RKO (cell line): Measurements from ENCODE around the gene ST8SIA4.
"Not testable (repeated sequence)": the region's sequence is repeated elsewhere in the genome, so short reads cannot be mapped to it uniquely, and the experiment has no call there.

Source experiments
- DNase-seq: peaks from one replicate; pipeline ENCODE4 v3.0.0-alpha.2; 2016; ENCODE audit warnings: low spot score

ST8SIA4 gene

DNA sequence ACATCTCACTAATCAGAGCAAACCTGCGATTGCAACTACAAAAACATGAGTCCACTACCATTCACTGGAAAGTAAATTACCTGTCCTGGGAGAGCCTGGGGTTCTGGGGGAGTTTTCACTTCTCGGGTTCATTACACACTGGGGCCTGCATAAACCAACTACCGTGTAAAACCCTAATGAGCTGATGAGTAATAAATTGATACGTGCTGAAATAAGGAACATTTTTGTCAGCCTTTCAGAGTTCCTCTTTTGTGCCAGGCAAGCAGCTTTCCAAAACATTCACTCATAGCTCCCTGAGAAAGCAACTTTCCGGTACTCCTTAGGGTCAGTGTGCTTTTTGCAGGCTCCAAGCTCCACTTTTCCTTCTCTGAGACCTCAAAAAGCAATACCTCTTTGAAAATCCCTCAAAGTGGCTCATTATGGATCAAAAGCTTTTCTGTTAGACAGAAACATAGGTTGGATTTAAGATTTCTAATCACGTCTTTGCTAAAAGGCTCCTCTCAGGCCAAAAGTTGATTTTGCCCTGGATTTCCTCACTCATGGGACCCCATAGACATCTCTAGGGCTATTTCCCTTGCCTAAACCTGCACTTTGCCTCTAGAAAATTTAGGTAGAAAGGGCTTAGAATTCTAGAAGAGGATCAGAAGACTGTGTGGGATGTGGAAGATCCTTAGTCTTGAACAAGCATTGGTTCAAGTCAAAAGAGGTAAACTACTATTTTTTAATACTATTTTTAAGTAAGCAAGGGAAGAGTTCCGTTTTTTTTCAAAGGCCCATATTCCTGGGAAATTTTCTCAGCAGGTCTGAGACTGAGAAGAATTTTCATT, 74.8 kb downstream of the ST8SIA4 start:
- no peak for DNase-seq

DNA sequence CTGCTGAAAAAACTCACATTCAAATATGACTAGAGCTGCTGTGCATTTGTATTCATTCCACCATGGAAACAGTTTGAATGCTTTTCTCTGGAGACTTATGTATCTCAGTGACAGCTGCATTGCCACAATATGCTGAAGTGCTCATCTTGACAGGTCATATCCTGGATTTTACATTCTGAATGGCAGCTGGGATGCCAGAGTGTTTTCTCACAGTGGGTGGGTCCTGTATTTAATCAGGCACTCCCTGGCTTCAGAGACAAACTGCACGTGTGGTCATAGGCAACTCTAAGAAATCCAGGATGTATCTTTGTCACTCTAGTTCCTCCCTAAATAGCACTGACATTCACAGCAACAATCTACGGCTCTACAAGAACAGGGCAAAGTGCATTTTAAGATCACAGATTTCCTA, 75.6 kb downstream of the ST8SIA4 start:
- peak; percentile 51 for DNase-seq

DNA sequence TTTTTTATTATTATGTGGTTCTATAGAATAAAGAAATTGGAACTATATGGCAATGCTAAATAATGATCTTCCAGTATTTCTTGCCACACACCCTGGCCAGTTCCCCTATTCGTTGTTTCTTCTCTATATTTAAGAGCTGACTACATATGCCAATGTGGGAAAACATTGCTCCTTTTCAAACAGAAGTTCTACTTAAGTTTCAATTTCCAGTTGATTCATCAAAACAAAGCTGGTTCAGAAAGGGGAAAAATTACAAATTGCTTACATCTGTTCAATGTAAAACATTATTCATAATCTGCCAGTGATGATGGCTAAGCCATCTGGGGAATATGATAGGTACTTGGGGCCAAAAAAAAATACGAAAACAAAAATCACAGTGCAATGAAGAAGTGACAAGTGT, 76.9 kb downstream of the ST8SIA4 start:
- DNase-seq = no peak

DNA sequence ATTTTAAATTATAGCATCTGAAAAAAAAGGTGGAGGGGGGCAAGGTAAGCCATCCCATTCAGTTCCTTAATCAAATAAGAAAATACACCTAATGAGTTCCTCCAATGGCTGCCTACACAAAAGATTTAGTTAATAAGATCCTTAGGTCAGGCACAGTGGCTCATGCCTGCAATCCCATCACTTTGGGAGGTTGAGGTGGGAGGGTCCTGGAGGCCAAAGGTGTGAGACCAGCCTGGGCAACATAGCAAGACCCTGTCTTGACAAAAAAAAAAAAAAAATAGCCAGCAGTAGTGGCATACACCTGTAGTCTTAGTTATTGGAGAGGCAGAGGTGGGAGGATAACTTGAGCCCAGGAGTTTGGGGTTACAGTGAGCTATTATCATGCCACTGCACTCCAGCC, 78.4 kb downstream of the ST8SIA4 start:
- no peak for DNase-seq

DNA sequence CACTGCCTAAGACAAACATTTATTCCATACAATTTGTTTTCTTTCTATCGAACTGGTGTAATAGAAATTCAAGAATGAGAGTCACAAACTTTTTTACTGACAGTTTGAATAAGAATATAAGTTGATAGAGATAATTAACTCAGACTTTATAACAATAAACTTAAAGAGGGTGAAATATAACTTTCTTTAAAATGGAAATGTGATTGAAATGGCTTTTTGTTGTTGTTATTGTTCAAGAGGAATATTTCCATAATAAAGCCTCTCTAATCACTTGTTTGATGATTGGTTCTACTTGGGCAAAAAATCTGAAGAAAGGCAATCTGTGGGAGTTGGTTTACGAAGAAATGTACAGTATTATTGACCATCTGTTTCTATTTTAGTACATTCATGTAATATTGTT, 79.3 kb downstream of the ST8SIA4 start:
- DNase-seq = no peak

DNA sequence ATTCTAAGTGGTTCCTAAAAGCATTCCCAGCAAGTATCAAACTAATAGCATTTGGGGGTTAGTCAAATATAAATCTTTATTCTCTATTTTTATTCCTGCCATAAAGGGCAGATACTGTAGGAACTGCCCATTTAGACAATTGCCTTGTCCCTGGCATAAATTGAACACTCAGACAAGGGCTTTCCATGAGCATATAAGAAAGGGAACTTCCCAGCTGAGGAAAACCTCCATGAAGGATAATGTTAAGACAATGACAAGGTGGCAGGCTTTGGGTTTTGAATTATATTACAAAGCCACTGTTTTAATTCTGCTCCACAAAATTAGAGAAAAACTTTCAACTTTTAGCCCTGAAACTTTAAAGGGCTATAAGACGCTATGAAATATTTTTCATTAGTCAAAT, 81.3 kb downstream of the ST8SIA4 start:
- DNase-seq = no peak

DNA sequence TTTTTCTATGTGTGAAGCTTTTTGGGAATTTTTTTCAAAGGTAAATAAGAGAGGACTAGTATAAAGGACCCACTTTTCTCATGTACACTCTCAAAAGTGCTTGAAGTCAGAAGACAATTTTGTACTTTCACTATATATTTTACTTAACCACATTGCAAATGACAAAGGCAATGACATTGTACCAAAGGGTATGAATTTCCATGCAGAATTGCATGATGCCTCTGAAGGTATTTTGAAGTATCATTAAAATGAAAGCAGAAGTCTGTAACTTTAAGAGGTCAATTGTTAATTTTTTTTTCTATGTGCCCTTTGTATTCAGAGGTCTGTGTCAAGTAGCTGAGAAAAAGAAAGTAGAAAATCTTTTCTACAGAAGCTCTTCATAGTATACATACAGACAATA, 84.7 kb downstream of the ST8SIA4 start:
- DNase-seq = no peak

DNA sequence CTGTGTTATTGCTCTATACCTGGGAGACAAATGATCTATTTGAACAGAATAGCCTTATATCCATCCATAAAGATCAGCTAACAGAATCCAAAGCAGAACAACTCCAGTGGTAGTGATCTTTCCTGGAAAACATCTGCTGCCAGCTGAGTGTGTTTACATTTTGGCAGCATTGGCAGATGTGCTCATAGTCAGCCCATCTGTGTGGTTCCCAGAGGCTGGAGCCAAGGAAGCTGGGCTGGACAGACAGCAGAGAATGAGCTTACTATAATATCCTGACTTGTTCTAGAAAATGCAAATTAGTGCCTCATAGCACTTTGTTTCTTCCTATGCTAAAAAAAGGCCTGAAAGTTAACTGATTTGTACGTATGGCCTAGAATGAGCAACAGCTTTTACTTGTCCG, 99.7 kb downstream of the ST8SIA4 start:
- DNase-seq = no peak

DNA sequence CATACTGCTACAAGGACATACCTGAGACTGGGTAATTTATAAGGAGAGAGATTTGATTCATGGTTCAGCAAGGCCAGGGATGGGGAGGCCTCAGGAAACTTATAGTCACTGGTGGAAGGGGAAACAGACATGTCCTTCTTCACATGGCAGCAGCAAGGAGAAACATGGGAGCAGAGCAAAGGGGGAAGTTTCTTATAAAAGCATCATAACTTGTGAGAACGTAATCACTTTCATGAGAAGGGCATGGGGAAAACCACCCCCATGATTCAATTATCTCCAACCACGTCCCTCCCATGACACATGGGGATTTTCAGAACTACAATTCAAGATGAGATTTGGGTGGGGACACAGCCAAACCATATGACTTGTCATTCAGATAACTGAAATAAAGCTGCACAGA, 100.9 kb downstream of the ST8SIA4 start:
- DNase-seq = no peak

DNA sequence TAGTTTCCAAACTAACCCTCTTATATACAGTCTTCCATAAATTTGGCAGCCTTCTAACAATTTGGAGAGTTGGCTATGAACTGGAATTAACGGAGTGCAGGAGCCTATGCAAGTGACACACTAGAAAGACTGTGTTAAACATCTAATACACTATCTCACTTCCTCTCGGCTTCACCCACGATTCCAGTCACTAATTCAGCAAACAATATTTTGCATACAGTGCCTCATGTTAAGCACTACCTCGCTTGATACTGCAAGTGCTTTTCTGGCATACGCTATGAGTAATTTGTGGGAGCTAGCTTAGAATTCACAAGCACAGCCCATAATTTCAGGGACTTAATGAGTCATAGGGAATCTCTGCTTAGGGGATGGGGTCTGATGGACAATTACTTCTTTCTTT, 102.5 kb downstream of the ST8SIA4 start:
- DNase-seq = no peak

DNA sequence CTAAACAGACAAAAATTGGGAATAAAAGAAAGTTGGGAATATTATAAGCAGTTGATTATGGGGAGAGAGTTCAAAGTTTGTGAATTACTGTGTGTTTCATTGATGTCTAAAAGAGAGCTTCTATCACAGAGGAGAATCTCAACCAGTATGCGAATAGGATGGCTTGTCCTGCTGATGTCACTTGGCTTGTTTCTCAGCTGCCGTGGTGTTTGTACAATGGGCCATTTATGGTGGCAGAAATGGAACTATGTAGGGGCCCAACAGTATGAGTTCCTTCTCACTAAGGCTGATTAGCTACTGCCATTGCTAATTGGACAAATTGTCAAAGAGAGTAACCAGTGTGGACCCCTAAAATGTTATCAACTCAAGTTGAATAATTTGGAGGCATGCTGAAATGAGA, 103.9 kb downstream of the ST8SIA4 start:
- no peak for DNase-seq

DNA sequence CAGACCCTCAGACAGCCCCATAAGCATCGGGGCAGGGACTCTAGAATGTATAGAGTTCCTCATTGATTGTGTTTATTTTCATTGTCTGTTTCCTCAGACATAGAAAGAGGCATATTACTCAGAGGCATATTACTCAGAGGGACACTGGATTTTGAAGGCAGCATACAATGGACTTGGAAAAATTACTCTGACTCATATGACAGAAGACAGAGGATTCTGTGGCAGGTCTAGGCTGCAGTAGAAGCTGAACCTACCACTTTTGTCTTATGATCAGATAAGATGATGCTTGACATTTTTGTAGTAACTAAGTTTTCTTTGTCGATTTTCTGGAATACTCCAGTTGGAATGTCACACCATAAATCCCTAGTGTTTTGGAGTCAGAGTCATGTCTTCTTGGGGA, 105.2 kb downstream of the ST8SIA4 start:
- peak; percentile 44 for DNase-seq

DNA sequence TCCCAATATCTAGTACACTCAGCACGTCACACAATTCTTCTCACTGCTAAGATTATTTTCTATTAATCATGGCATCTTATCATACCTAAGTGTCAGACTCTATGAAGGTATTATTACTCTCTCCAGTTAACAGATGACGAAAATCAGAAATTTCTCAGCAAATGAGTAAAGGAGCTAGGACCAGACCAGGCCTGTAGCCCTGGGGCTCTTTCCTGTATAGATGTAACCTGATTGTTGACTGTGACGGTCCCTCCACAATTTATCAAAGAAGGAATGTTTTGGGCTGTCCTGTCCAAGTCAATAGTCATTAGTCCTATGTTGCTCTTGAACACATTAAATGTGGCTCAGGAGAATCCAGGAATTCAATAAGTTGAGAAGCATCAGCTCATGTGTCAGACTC, 106.2 kb downstream of the ST8SIA4 start:
- no peak for DNase-seq

DNA sequence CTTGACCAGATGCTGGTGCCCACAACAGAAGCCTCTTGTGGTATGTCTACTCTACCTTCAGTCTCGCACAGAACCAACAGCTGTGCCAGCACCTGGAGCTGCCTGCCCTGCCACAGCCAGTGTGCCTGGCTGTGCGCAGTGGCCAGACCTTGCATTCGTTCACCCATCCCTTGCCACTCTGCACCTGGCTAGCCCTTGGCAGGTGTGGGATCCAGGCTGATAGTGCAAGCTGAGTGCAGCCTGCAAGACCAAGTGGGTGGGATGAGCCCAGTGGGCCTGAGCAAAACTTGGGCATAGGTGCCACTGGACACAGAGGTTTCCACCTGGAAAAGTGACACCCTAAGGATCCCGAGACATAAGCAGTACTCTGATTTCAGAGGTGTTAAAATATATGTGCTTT, 108.2 kb downstream of the ST8SIA4 start:
- DNase-seq = no peak

DNA sequence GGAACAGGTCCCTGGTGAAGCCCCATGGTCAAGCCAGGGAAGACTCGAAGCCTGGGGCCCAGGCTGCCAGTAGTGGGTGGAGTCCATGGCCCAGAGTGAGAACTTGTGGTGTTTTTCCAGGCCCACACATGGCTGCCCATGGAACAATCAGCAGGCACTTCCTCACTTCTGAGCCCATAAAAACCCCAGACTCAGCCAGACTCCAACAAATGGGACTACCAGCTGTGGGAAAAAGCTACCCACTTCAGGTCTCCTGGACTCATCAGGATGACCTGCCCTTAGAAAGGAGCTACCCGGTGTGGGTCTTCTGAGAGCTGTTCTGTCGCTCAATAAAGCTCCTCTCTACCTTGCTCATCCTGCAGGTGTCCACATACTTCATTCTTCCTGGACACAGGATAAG, 108.9 kb downstream of the ST8SIA4 start:
- no peak for DNase-seq

DNA sequence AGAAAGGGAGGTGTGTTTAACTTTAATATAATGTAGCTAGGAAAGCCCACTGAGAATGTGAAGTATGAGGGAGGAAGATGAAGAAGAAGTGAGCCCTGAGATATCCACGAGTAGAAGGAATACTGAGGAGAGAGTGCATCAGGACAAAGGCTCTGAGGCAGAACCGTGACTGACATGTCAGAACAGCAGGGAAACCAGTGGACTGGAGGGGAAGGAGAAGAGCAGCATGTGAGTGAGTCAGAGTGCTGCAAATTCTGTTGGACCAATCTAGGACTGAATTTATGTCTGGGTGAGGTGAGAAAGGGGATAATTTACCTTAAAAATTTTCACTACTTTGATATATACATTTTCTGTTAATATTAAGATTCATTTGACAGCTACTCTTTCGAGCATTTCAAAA, 110.3 kb downstream of the ST8SIA4 start:
- no peak for DNase-seq

DNA sequence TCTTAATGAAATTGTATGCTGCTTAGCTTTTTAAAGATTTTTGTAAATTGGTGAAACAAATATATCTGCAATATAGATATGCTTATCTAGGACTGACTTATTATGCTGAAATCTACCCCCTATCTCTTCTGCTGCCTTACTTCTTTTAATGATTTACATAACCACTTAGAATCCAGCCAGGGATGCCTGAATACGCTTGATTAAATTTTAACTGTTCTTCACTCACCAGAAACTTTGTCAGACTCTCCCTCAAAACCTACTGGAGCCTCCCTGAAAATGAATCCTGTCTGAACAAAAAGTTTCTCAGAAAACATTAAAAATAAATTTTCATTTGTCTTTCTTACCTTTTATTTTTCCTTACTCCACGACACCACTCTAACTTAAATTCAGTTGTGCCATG, 111.7 kb downstream of the ST8SIA4 start:
- no peak for DNase-seq

DNA sequence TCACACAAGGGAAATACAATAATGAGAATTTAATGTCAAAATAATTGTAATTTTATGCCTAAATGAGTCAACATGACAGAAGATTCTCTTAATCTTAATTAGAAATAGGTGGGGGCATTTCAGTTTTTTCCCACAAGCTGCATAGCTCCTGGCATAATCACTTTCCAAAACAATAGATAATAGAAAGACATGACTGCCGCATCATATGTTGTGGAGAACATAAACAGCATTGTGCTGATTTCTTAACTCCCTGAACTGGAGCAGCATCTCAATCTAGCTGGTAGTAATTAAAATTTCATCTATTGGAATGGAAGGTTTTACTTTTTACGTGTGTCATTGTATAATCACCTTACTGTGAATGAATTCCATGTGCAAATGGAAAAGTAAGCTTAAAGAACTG, 112.1 kb downstream of the ST8SIA4 start:
- DNase-seq = no peak

DNA sequence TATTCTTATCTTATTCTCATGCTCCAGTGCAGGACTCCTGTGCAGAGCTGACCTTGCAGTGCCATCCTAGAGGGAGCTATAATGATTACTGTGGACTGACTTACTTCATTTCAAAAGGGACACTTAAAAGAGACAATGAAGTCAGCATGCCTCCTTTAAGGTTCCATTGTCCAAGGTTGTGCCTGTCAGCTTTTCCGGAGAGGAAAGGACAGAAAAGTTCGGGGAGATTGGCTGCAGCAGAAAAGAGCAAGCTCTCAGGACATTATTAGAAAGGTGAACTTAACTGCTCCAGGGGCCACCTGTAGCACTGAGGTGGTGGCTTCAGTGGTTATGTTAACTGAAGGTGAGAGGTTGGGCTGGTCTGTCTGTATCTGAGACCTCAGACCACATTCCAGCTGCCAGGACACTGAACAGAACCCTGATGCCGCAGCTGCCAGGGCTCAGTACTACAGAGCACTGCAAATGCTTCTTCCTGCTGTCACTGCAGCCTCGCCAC, 112.9 kb downstream of the ST8SIA4 start:
- no peak for DNase-seq

DNA sequence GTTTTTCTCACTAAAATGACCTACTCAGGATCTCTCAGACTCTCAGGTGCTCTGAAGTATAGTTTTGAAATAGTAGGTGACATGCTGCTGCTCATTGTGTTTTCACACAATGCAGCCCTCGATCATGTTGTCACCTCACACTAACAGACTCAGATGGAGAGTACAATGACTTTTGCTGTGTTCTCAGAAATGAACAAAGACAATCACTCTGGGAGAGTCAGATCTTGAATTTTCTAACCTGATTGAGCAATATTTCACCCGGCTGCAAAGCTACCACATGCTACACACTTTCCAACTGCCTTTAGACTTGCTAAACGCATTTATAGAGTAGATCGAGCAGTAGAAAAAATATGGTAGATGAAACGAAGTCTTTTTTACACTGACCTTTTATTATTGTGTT, 113.4 kb downstream of the ST8SIA4 start:
- DNase-seq = no peak

DNA sequence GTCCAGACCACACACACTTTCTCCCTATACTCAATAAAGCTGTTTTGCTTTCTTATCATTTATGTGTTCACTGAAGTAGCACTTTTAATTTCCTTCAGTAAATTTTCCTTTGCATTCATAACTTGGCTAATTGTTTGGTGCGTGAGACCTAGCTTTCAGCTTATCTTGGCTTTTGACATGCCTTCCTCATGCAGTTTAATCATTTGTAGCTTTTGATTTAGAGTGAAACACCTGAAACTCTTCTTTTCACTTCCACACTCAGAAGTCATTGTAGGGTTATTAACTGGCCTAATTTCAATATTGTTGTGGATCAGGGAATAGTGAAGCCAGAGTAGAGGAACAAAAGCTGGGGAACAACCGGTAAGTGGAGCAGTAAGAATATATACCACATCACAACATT, 114.7 kb downstream of the ST8SIA4 start:
- no peak for DNase-seq

DNA sequence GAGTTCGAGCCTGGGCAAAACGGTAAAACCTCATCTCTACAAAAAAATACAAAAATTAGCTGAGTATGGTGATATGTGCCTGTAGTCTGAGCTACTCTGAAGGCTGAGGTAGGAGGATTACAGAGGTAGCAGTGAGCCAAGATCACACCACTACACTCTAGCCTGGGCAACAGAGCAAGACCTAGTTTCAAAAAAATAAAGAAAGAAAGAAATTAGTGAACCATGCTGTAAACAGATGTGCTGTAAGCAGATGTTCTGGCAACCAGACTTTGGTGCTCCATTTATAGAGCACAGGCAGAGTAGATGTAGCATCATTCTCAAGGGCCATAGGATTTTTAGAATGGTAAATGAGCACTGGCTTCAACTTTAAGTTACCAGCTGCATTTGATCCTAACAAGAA, 115.4 kb downstream of the ST8SIA4 start:
- DNase-seq = no peak

DNA sequence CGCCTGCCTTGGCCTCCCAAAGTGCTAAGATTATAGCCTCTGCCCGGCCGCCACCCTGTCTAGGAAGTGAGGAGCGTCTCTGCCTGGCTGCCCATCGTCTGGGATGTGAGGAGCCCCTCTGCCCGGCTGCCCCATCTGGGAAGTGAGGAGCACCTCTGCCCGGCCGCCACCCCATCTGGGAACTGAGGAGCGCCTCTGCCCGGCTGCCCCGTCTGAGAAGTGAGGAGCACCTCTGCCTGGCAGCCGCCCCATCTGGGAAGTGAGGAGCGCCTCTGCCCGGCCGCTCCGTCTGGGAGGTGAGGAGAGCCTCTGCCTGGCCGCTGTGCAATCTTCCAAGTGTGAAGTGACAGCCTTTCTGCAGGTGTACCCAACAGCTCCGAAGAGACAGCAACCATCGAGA, 117.5 kb downstream of the ST8SIA4 start:
- not testable (repeated sequence) for DNase-seq

DNA sequence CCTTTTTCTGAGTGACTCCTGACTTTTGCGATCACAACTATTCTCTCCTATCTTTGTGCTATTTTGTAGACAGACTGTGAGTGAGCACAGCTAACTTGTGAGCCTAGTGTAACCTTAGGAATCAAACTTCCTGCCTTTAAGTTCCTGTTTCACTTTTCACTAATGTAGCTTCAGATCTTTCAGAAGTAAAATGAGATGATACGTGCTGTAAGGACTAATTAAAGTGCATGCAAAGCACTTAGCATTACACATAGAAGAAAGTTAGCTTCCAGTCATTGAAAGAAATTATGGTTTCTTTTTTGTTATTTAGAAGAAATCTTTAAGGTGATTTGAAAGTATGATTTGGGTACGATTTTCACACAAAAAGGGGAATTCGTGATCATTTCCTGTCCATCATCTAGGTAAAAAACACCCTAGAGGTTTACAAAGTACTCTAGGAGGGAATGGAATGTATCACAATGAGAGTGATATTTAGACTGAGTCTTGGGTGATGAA, 122.7 kb downstream of the ST8SIA4 start:
- no peak for DNase-seq
